Measurements from ENCODE around the gene RTP2.

RTP2 gene

GRCh38 chr3:187702507-187703033 is at the start of gene RTP2:
TSS of gene RTP2 (minus strand) at chr3:187702557. CDS start at chr3:187702128, 429 bp downstream.
- no peaks in the 10 kb centered on the region for H3K9me3 Mint-ChIP-seq
- peaks cover 7% of the 10 kb centered on the region for H3K27me3 Mint-ChIP-seq
- DNase-seq (ENCODE audit: low spot score in 2 of 2) (no peak), ATAC-seq (replicated peaks; ENCODE audit: extremely low read depth, poor library complexity, severe bottlenecking) (no peak)
- no peaks in the 10 kb centered on the region for H3K36me3 Mint-ChIP-seq (ENCODE audit: insufficient read depth)
- H3K27ac Mint-ChIP-seq (ENCODE audit: low read depth): no peak within 1 kb of the TSS
- no peak within 1 kb of the TSS for H3K4me3 Mint-ChIP-seq
- no peaks in the 10 kb centered on the region for H3K4me1 Mint-ChIP-seq

GRCh38 chr3:187750513-187751123 is 48.3 kb upstream of the RTP2 start:
- Mint-ChIP-seq H3K4me1 (peaks cover 22% of the 10 kb centered on the region), H3K27ac (ENCODE audit: low read depth) (no peak overlapping the region), H3K4me3 (no peak overlapping the region), H3K27me3 (no peaks in the 10 kb centered on the region), H3K9me3 (no peaks in the 10 kb centered on the region), H3K36me3 (ENCODE audit: insufficient read depth) (peaks cover 12% of the 10 kb centered on the region)
- DNase-seq (ENCODE audit: low spot score in 2 of 2) (no peak), ATAC-seq (replicated peaks; ENCODE audit: extremely low read depth, poor library complexity, severe bottlenecking) (no peak)

GRCh38 chr3:187750006-187750512 is 47.7 kb upstream of the RTP2 start:
- Mint-ChIP-seq H3K27me3 (no peaks in the 10 kb centered on the region), H3K4me3 (no peak overlapping the region), H3K27ac (ENCODE audit: low read depth) (no peak overlapping the region), H3K36me3 (ENCODE audit: insufficient read depth) (peaks cover 17% of the 10 kb centered on the region), H3K4me1 (peaks cover 24% of the 10 kb centered on the region), H3K9me3 (no peaks in the 10 kb centered on the region)
- ATAC-seq (replicated peaks; ENCODE audit: extremely low read depth, poor library complexity, severe bottlenecking): no peak
- DNase-seq (ENCODE audit: low spot score in 2 of 2): no peak

GRCh38 chr3:187748050-187748481 is 45.7 kb upstream of the RTP2 start:
- no peak overlapping the region for H3K27ac Mint-ChIP-seq (ENCODE audit: low read depth)
- DNase-seq (ENCODE audit: low spot score in 2 of 2): peak; percentile 77 to 87
- peak overlapping the region; percentile 37 for H3K4me3 Mint-ChIP-seq
- peaks cover 35% of the 10 kb centered on the region for H3K4me1 Mint-ChIP-seq
- H3K27me3 Mint-ChIP-seq: no peaks in the 10 kb centered on the region
- no peak for ATAC-seq (replicated peaks; ENCODE audit: extremely low read depth, poor library complexity, severe bottlenecking)
- no peaks in the 10 kb centered on the region for H3K9me3 Mint-ChIP-seq
- peaks cover 32% of the 10 kb centered on the region for H3K36me3 Mint-ChIP-seq (ENCODE audit: insufficient read depth)

- ATAC-seq (replicated peaks; ENCODE audit: extremely low read depth, poor library complexity, severe bottlenecking) (no peak), DNase-seq (ENCODE audit: low spot score in 2 of 2) (no peak)
- H3K9me3 Mint-ChIP-seq: no peaks in the 10 kb centered on the region
- H3K36me3 Mint-ChIP-seq (ENCODE audit: insufficient read depth): peaks cover 36% of the 10 kb centered on the region
- no peak overlapping the region for H3K27ac Mint-ChIP-seq (ENCODE audit: low read depth)
- H3K27me3 Mint-ChIP-seq: no peaks in the 10 kb centered on the region
- peaks cover 35% of the 10 kb centered on the region for H3K4me1 Mint-ChIP-seq
- H3K4me3 Mint-ChIP-seq: peak overlapping the region; percentile 100
Observed at GRCh38 chr3:187747506-187747905, 45.1 kb upstream of the RTP2 start.

GRCh38 chr3:187746442-187747281 is 44.3 kb upstream of the RTP2 start:
- H3K36me3 Mint-ChIP-seq (ENCODE audit: insufficient read depth): peaks cover 40% of the 10 kb centered on the region
- H3K27ac Mint-ChIP-seq (ENCODE audit: low read depth): peak overlapping the region; percentile 99
- H3K9me3 Mint-ChIP-seq: no peaks in the 10 kb centered on the region
- DNase-seq (ENCODE audit: low spot score in 2 of 2) (no peak), ATAC-seq (replicated peaks; ENCODE audit: extremely low read depth, poor library complexity, severe bottlenecking) (no peak)
- H3K27me3 Mint-ChIP-seq: no peaks in the 10 kb centered on the region
- H3K4me3 Mint-ChIP-seq: peak overlapping the region; percentile 100
- peaks cover 43% of the 10 kb centered on the region for H3K4me1 Mint-ChIP-seq

- peak overlapping the region; percentile 99 for H3K27ac Mint-ChIP-seq (ENCODE audit: low read depth)
- H3K27me3 Mint-ChIP-seq: no peaks in the 10 kb centered on the region
- peaks cover 43% of the 10 kb centered on the region for H3K36me3 Mint-ChIP-seq (ENCODE audit: insufficient read depth)
- DNase-seq (ENCODE audit: low spot score in 2 of 2): no peak
- ATAC-seq (replicated peaks; ENCODE audit: extremely low read depth, poor library complexity, severe bottlenecking): no peak
- peak overlapping the region; percentile 100 for H3K4me3 Mint-ChIP-seq
- peaks cover 49% of the 10 kb centered on the region for H3K4me1 Mint-ChIP-seq
- no peaks in the 10 kb centered on the region for H3K9me3 Mint-ChIP-seq
Observed at GRCh38 chr3:187746059-187746441, 43.7 kb upstream of the RTP2 start.

GRCh38 chr3:187745201-187746058 is 43.1 kb upstream of the RTP2 start, which contains the start of gene BCL6:
TSS of gene BCL6 (minus strand) at chr3:187745468. CDS start at chr3:187733693, 11,775 bp downstream.
- peak; percentile 85 to 89 for DNase-seq (ENCODE audit: low spot score in 2 of 2)
- Mint-ChIP-seq H3K27ac (ENCODE audit: low read depth) (peak within 1 kb of the TSS; percentile 99), H3K4me1 (peaks cover 55% of the 10 kb centered on the region)

GRCh38 chr3:187744169-187745151 is 42.1 kb upstream of the RTP2 start:
- peak in 1 of 2 donors; percentile 34 for DNase-seq (ENCODE audit: low spot score in 2 of 2)
- no peaks in the 10 kb centered on the region for H3K27me3 Mint-ChIP-seq
- no peaks in the 10 kb centered on the region for H3K9me3 Mint-ChIP-seq
- H3K27ac Mint-ChIP-seq (ENCODE audit: low read depth): peak overlapping the region; percentile 99
- ATAC-seq (replicated peaks; ENCODE audit: extremely low read depth, poor library complexity, severe bottlenecking): peak; percentile 12
- H3K4me3 Mint-ChIP-seq: peak overlapping the region; percentile 100
- peaks cover 50% of the 10 kb centered on the region for H3K36me3 Mint-ChIP-seq (ENCODE audit: insufficient read depth)
- peaks cover 63% of the 10 kb centered on the region for H3K4me1 Mint-ChIP-seq

More at GRCh38 chr3:187745201-187746058, 43.1 kb upstream of the RTP2 start, which contains the start of gene BCL6:
- H3K4me3 Mint-ChIP-seq: peak within 1 kb of the TSS; percentile 100
- peak; percentile 57 for ATAC-seq (replicated peaks; ENCODE audit: extremely low read depth, poor library complexity, severe bottlenecking)
- no peaks in the 10 kb centered on the region for H3K27me3 Mint-ChIP-seq
- H3K9me3 Mint-ChIP-seq: no peaks in the 10 kb centered on the region
- H3K36me3 Mint-ChIP-seq (ENCODE audit: insufficient read depth): peaks cover 46% of the 10 kb centered on the region

GRCh38 chr3:187743195-187744141 is 41.1 kb upstream of the RTP2 start:
- ATAC-seq (replicated peaks; ENCODE audit: extremely low read depth, poor library complexity, severe bottlenecking): no peak
- no peaks in the 10 kb centered on the region for H3K27me3 Mint-ChIP-seq
- no peak for DNase-seq (ENCODE audit: low spot score in 2 of 2)
- H3K4me3 Mint-ChIP-seq: peak overlapping the region; percentile 100
- no peaks in the 10 kb centered on the region for H3K9me3 Mint-ChIP-seq
- H3K36me3 Mint-ChIP-seq (ENCODE audit: insufficient read depth): peaks cover 56% of the 10 kb centered on the region
- H3K4me1 Mint-ChIP-seq: peaks cover 73% of the 10 kb centered on the region
- H3K27ac Mint-ChIP-seq (ENCODE audit: low read depth): peak overlapping the region; percentile 99

Measured in central memory CD8-positive, alpha-beta T cell (primary cell).